HUES48 (cell line): Measurements from ENCODE around the gene PRR23A.
"Not testable (repeated sequence)": the region's sequence is repeated elsewhere in the genome, so short reads cannot be mapped to it uniquely, and the experiment has no call there.

Source experiments
- H3K27ac ChIP-seq: one replicate; pipeline ENCODE4 v1.7.0; 2013; ENCODE audit warnings: low read depth, low read length, inconsistent platforms
- H3K27me3 ChIP-seq: 2 replicates; pipeline ENCODE4 v1.6.1; 2013; ENCODE audit warnings: mild to moderate bottlenecking, low read length; ENCODE audit not compliant: control insufficient read depth, insufficient read depth
- H3K36me3 ChIP-seq: 2 replicates; pipeline ENCODE4 v1.6.1; 2013; ENCODE audit warnings: low read length; ENCODE audit not compliant: control insufficient read depth, insufficient read depth
- H3K4me1 ChIP-seq: 2 replicates; pipeline ENCODE4 v1.6.1; 2013; ENCODE audit warnings: mild to moderate bottlenecking, low read length; ENCODE audit not compliant: control insufficient read depth, insufficient read depth
- H3K4me3 ChIP-seq: 2 replicates; pipeline ENCODE4 v1.5.1; 2013; ENCODE audit warnings: mild to moderate bottlenecking, low read depth, low read length
- H3K9ac ChIP-seq: 2 replicates; pipeline ENCODE4 v1.6.1; 2013; ENCODE audit warnings: mild to moderate bottlenecking, low read depth, low read length, moderate library complexity
- H3K9me3 ChIP-seq: 2 replicates; pipeline ENCODE4 v1.6.1; 2013; ENCODE audit warnings: low read length; ENCODE audit not compliant: control insufficient read depth, insufficient read depth

Gene PRR23A

DNA sequence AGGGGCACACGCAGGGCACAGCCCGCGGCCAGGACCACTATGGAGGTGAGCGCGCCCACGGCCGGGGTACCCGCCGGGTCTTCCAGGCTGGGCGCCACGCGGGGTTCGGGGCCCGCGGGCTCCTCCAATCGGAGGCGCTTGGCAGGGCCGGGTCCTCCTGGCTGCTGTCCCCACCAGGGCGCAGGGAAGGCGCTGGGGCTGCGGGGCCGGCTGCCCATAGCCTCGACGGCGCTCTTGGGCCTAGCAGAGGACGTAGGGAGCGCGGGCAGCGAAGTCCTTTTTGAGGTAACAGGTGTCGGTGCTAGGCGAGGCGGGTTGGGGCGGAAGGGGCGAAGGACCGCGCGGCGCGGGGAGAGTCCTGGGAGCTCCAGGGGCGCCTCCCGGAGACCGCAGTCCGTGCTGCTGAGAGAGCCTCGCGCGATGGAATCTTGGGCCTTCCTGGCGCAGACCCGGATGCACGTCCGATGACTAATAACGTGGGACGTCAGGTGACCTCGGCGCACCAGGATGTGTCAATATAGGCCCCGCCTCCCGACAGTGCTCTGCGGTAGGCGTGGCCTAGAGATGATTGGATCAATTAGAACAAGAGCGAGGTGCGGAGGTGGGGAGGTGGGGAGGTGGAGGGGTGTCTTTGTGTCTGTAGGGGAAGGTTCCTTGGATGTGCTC is at the start of gene PRR23A:
PRR23A (minus strand) TSS at position 218 of the 666 bp plus-strand sequence; CDS start at position 218, 0 bp downstream.
- Histone ChIP-seq H3K4me1 (no peaks in the 10 kb centered on the region), H3K36me3 (no peaks in the 10 kb centered on the region), H3K27ac (no peak within 1 kb of the TSS), H3K9me3 (no peaks in the 10 kb centered on the region), H3K27me3 (no peaks in the 10 kb centered on the region), H3K4me3 (no peak within 1 kb of the TSS), H3K9ac (no peak within 1 kb of the TSS)

GRCh38 chr3:139052802-139053600 is 46.9 kb upstream of the PRR23A start:
- H3K27ac ChIP-seq, result no peak overlapping the region
- H3K27me3 ChIP-seq, result no peaks in the 10 kb centered on the region
- H3K9ac ChIP-seq, result no peak overlapping the region
- no peaks in the 10 kb centered on the region for H3K4me1 ChIP-seq
- no peaks in the 10 kb centered on the region for H3K36me3 ChIP-seq
- no peak overlapping the region for H3K4me3 ChIP-seq
- no peaks in the 10 kb centered on the region for H3K9me3 ChIP-seq

GRCh38 chr3:139044366-139045210 is 38.5 kb upstream of the PRR23A start, which contains the start of gene PRR23C:
Gene PRR23C (minus strand): TSS chr3:139044892. CDS start chr3:139044620, 272 bp downstream.
- H3K27me3 ChIP-seq, result no peaks in the 10 kb centered on the region
- H3K9ac ChIP-seq, result no peak within 1 kb of the TSS
- no peaks in the 10 kb centered on the region for H3K4me1 ChIP-seq
- no peak within 1 kb of the TSS for H3K4me3 ChIP-seq
- no peak within 1 kb of the TSS for H3K27ac ChIP-seq
- H3K9me3 ChIP-seq, result peaks cover 3% of the 10 kb centered on the region; the same call in 1 of the 2 replicates
- H3K36me3 ChIP-seq, result no peaks in the 10 kb centered on the region

GRCh38 chr3:139043554-139044365 is 37.7 kb upstream of the PRR23A start:
- H3K4me1 ChIP-seq, result no peaks in the 10 kb centered on the region
- no peak overlapping the region for H3K4me3 ChIP-seq
- H3K9me3 ChIP-seq, result peaks cover 3% of the 10 kb centered on the region; the same call in 1 of the 2 replicates
- H3K36me3 ChIP-seq, result no peaks in the 10 kb centered on the region
- no peak overlapping the region for H3K9ac ChIP-seq
- H3K27ac ChIP-seq, result no peak overlapping the region
- H3K27me3 ChIP-seq, result no peaks in the 10 kb centered on the region

- Histone ChIP-seq H3K9me3 (no peaks in the 10 kb centered on the region), H3K27ac (no peak overlapping the region), H3K27me3 (no peaks in the 10 kb centered on the region), H3K4me3 (no peak overlapping the region), H3K4me1 (no peaks in the 10 kb centered on the region), H3K36me3 (no peaks in the 10 kb centered on the region), H3K9ac (no peak overlapping the region)
Observed at GRCh38 chr3:139037478-139037877, 31.4 kb upstream of the PRR23A start.

DNA sequence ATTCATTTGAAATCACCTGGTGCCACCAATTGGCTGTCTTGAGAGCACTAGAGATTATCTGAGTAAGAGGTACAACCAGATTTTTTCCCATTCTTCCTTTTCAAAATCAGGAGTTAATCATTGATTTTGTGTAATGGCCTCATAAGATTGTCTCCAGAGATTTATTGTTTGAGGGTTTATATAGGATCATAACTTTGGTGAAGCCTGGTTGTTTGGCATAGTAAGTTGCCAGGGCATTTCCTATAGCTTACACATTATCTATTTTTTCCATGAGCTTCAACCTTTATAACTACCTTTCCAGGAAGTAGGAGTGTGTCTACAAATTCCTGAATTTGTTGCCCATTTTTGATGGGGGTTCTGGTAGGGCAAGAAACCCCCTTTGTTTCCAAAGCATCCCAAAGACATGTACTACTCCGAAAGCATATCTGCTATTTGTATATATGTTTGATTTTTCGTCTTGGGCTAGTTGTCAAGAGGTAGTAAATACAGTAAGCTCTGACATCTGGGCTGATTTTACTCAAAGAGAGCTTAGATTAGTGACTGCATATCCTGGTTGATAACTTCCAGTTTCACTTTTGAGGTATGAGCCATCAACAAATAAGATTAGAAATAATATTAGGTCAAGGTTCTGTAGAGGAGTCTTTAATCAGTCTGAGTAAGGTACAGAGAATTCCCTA is 26.4 kb upstream of the PRR23A start:
- Histone ChIP-seq H3K36me3 (no peaks in the 10 kb centered on the region), H3K9me3 (no peaks in the 10 kb centered on the region; the same call in 1 of the 2 replicates), H3K27ac (no peak overlapping the region), H3K27me3 (no peaks in the 10 kb centered on the region), H3K9ac (no peak overlapping the region), H3K4me3 (no peak overlapping the region), H3K4me1 (no peaks in the 10 kb centered on the region)

- not testable (repeated sequence) for H3K9me3 ChIP-seq, H3K27ac ChIP-seq, H3K36me3 ChIP-seq, H3K27me3 ChIP-seq, H3K9ac ChIP-seq, H3K4me1 ChIP-seq, H3K4me3 ChIP-seq
Observed at GRCh38 chr3:139030576-139030975, 24.5 kb upstream of the PRR23A start.

DNA sequence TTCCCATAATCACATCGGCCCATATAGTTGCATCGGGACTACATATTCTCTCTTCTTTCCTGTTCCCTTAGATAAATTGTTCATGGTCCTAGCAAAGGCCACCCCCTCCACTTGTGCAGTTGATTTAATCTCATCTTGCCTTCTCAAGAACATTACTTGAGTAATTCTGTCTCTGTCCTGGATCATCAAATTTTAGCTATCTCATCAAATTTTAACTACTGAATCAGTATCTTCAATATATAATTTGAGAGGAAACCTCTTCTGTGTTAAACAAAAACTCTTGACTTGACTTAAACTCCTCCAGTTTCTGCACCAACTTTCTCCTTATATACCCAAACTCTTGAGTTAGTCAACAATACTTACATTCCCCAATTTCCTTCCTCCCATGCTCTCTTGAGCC is 18.9 kb upstream of the PRR23A start:
- Histone ChIP-seq H3K27ac (no peak overlapping the region), H3K9ac (no peak overlapping the region), H3K4me1 (no peaks in the 10 kb centered on the region), H3K4me3 (no peak overlapping the region), H3K9me3 (no peaks in the 10 kb centered on the region; the same call in 1 of the 2 replicates), H3K36me3 (no peaks in the 10 kb centered on the region), H3K27me3 (no peaks in the 10 kb centered on the region)

DNA sequence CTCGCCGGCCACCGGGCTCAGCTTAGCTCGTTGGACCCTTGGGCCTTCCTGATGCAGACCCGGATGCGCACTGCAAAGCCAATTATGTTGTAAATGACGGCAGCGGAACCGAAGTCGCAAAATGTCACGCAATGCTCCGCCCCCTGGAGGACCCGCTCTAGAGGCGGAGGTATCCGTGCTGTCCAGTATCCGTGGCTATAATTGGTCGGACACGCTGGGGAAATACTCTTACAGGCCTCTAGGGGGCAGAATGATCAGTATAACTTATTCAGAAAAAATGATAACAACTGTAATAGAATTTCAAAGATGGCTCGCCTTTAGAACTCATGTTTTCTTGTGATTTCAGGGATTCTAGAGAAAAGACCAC is 14.8 kb upstream of the PRR23A start, which contains the start of gene PRR23B:
PRR23B (minus strand) TSS at position 59 of the 367 bp plus-strand sequence. CDS start 265 bp downstream, outside the sequence.
- no peaks in the 10 kb centered on the region for H3K4me1 ChIP-seq
- no peaks in the 10 kb centered on the region for H3K27me3 ChIP-seq
- no peaks in the 10 kb centered on the region for H3K36me3 ChIP-seq
- H3K27ac ChIP-seq, result no peak within 1 kb of the TSS
- H3K9ac ChIP-seq, result no peak within 1 kb of the TSS
- H3K9me3 ChIP-seq, result no peaks in the 10 kb centered on the region
- H3K4me3 ChIP-seq, result no peak within 1 kb of the TSS
